HG02973 (cell line): Measurements from ENCODE around the gene AMBP.

Experiments used
- ATAC-seq: cut with Tn5 transposase; IDR thresholded peaks from one replicate; pipeline ENCODE4 v1.9.1; 2021; ENCODE audit warnings: moderate library complexity; ENCODE audit not compliant: unreplicated experiment

AMBP gene

GRCh38 chr9:114033397-114034103 lies 44.5 kb downstream of the AMBP start:
- no peak for ATAC-seq

GRCh38 chr9:114031948-114032840 lies 45.9 kb downstream of the AMBP start:
- ATAC-seq = no peak

GRCh38 chr9:114031037-114031630 lies 47.0 kb downstream of the AMBP start:
- no peak for ATAC-seq

GRCh38 chr9:114030364-114030763 lies 47.7 kb downstream of the AMBP start:
- no peak for ATAC-seq

- ATAC-seq = no peak
Observed at GRCh38 chr9:114029311-114030170, 48.6 kb downstream of the AMBP start.

- no peak for ATAC-seq
Observed at GRCh38 chr9:114028646-114029045, 49.5 kb downstream of the AMBP start.

- no peak for ATAC-seq
Observed at GRCh38 chr9:114027863-114028465, 50.1 kb downstream of the AMBP start.

- no peak for ATAC-seq
Observed at GRCh38 chr9:114027159-114027862, 50.8 kb downstream of the AMBP start.

GRCh38 chr9:114026335-114026734 lies 51.8 kb downstream of the AMBP start:
- ATAC-seq = no peak

- no peak for ATAC-seq
Observed at GRCh38 chr9:114025760-114026159, 52.3 kb downstream of the AMBP start.

- no peak for ATAC-seq
Observed at GRCh38 chr9:114025196-114025753, 52.8 kb downstream of the AMBP start.

GRCh38 chr9:114023961-114024360 lies 54.1 kb downstream of the AMBP start:
- no peak for ATAC-seq

GRCh38 chr9:114021578-114021977 lies 56.5 kb downstream of the AMBP start:
- ATAC-seq = no peak

- no peak for ATAC-seq
Observed at GRCh38 chr9:114017741-114018715, 60.1 kb downstream of the AMBP start.

- ATAC-seq = no peak
Observed at GRCh38 chr9:114016629-114017423, 61.3 kb downstream of the AMBP start.

GRCh38 chr9:114016101-114016500 lies 62.0 kb downstream of the AMBP start:
- ATAC-seq = no peak

- no peak for ATAC-seq
Observed at GRCh38 chr9:114015607-114016006, 62.5 kb downstream of the AMBP start.

GRCh38 chr9:114014044-114014443 lies 64.1 kb downstream of the AMBP start:
- no peak for ATAC-seq
